IPS-NIHi11 (cell line): ENCODE data around the gene MYZAP.

Experiments used
- DNase-seq: peaks from one replicate; pipeline ENCODE4 v3.0.0; 2012; ENCODE audit warnings: mixed read lengths, low spot score

Gene MYZAP

GRCh38 chr15:57591822-57592367, at the start of gene MYZAP:
TSS of gene MYZAP (plus strand) at chr15:57591904. CDS start at chr15:57592035, 131 bp downstream.
- peak; percentile 96 for DNase-seq

- no peak for DNase-seq
These were observed 49.2 kb upstream of the MYZAP start for GRCh38 chr15:57542505-57542817.

GRCh38 chr15:57544848-57545480, 46.7 kb upstream of the MYZAP start:
- no peak for DNase-seq

GRCh38 chr15:57545995-57546394, 45.7 kb upstream of the MYZAP start:
- no peak for DNase-seq

- DNase-seq, result no peak
These were observed 44.4 kb upstream of the MYZAP start for GRCh38 chr15:57547243-57547755.

- no peak for DNase-seq
These were observed 43.4 kb upstream of the MYZAP start for GRCh38 chr15:57548351-57548750.

- no peak for DNase-seq
These were observed 42.9 kb upstream of the MYZAP start for GRCh38 chr15:57548835-57549234.

- no peak for DNase-seq
These were observed 41.8 kb upstream of the MYZAP start for GRCh38 chr15:57549935-57550334.

- no peak for DNase-seq
These were observed 41.1 kb upstream of the MYZAP start for GRCh38 chr15:57550640-57551039.

GRCh38 chr15:57551715-57552677, 39.7 kb upstream of the MYZAP start:
- DNase-seq, result peak; percentile 75

GRCh38 chr15:57552678-57553334, 38.9 kb upstream of the MYZAP start:
- no peak for DNase-seq

GRCh38 chr15:57553526-57553925, 38.2 kb upstream of the MYZAP start:
- DNase-seq, result no peak

GRCh38 chr15:57554063-57554811, 37.5 kb upstream of the MYZAP start:
- DNase-seq, result no peak

GRCh38 chr15:57554812-57555179, 36.9 kb upstream of the MYZAP start:
- DNase-seq, result no peak

- no peak for DNase-seq
These were observed 36.4 kb upstream of the MYZAP start for GRCh38 chr15:57555270-57555669.

GRCh38 chr15:57556040-57556439, 35.7 kb upstream of the MYZAP start:
- DNase-seq, result no peak

GRCh38 chr15:57557267-57557666, 34.4 kb upstream of the MYZAP start:
- no peak for DNase-seq

GRCh38 chr15:57557810-57558209, 33.9 kb upstream of the MYZAP start:
- no peak for DNase-seq

GRCh38 chr15:57559875-57560274, 31.8 kb upstream of the MYZAP start:
- DNase-seq, result peak; percentile 75

GRCh38 chr15:57561041-57561711, 30.5 kb upstream of the MYZAP start:
- DNase-seq, result peak; percentile 73

GRCh38 chr15:57562196-57562769, 29.4 kb upstream of the MYZAP start:
- DNase-seq, result no peak
